HUES48 (cell line): ENCODE data around the gene RAPGEF2.
A peak's percentile ranks its signal among the peaks of the same experiment; 100 is the strongest.
"Not testable (repeated sequence)": the region's sequence is repeated elsewhere in the genome, so short reads cannot be mapped to it uniquely, and the experiment has no call there.

Source experiments
- H3K27ac ChIP-seq: one replicate; pipeline ENCODE4 v1.7.0; 2013; ENCODE audit warnings: low read depth, low read length, inconsistent platforms
- H3K27me3 ChIP-seq: 2 replicates; pipeline ENCODE4 v1.6.1; 2013; ENCODE audit warnings: mild to moderate bottlenecking, low read length; ENCODE audit not compliant: control insufficient read depth, insufficient read depth
- H3K36me3 ChIP-seq: 2 replicates; pipeline ENCODE4 v1.6.1; 2013; ENCODE audit warnings: low read length; ENCODE audit not compliant: control insufficient read depth, insufficient read depth
- H3K4me1 ChIP-seq: 2 replicates; pipeline ENCODE4 v1.6.1; 2013; ENCODE audit warnings: mild to moderate bottlenecking, low read length; ENCODE audit not compliant: control insufficient read depth, insufficient read depth
- H3K4me3 ChIP-seq: 2 replicates; pipeline ENCODE4 v1.5.1; 2013; ENCODE audit warnings: mild to moderate bottlenecking, low read depth, low read length
- H3K9ac ChIP-seq: 2 replicates; pipeline ENCODE4 v1.6.1; 2013; ENCODE audit warnings: mild to moderate bottlenecking, low read depth, low read length, moderate library complexity
- H3K9me3 ChIP-seq: 2 replicates; pipeline ENCODE4 v1.6.1; 2013; ENCODE audit warnings: low read length; ENCODE audit not compliant: control insufficient read depth, insufficient read depth

The RAPGEF2 gene

DNA sequence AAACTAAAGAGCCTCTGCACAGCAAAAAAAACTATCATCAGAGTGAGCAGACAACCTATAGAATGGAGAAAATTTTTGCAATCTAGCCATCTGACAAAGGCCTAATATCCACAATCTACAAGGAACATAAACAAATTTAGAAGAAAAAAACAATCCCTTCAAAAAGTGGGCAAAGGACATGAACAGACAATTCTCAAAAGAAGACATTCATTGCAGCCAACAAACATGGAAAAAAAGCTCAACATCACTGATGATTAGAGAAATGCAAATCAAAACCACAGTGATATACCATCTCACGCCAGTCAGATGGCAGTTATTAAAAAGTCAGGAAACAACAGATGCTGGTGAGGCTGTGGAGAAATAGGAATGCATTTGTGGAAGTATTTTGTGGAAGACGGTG, 13.2 kb downstream of the RAPGEF2 start:
- H3K27me3 ChIP-seq, H3K9me3 ChIP-seq, H3K4me1 ChIP-seq, H3K9ac ChIP-seq, H3K36me3 ChIP-seq, H3K27ac ChIP-seq, H3K4me3 ChIP-seq: not testable (repeated sequence)

DNA sequence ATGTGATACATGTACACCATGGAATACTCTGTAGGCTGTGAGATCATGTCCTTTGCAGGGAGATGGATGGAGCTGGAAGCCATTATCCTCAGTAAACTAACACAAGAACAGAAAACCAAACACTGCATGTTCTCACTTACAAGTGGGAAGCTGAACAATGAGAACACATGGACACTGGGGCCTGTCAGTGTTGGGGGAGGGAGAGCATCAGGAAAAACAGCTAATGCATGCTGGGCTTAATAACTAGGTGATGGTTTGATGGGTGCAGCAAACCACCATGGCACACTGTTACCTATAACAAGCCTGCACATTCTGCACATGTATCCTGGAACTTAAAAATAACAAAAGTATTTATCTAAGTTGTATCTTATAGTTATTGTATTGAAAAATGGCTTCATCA, 13.8 kb downstream of the RAPGEF2 start:
- H3K9ac ChIP-seq: not testable (repeated sequence)

DNA sequence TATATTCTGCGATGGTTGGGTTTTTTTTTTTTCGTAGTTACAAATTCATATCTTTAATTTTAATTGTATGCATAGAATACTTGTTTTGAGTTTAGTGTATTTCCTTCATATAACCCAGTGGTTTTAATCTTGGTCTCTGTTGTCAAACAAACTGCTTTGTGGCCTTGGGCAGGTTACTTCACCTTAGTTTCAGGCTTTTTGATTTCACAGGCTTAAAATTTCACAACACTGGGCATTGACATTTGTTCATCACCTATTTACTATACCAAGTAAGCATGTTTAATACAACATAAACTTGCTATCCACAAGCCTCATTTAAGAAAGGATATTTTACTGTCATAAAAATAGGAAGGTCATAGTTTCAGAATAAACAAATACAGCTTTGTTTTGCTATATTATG, 14.7 kb downstream of the RAPGEF2 start:
- no peaks in the 10 kb centered on the region; the same call in 1 of the 2 replicates for H3K4me1 ChIP-seq
- no peak overlapping the region for H3K9ac ChIP-seq
- H3K36me3 ChIP-seq: no peaks in the 10 kb centered on the region
- H3K27ac ChIP-seq: no peak overlapping the region
- H3K9me3 ChIP-seq: no peaks in the 10 kb centered on the region
- no peaks in the 10 kb centered on the region for H3K27me3 ChIP-seq
- H3K4me3 ChIP-seq: no peak overlapping the region

More for the DNA sequence above, 13.8 kb downstream of the RAPGEF2 start:
- not testable (repeated sequence) for H3K4me3 ChIP-seq, H3K27me3 ChIP-seq, H3K9me3 ChIP-seq, H3K36me3 ChIP-seq, H3K4me1 ChIP-seq, H3K27ac ChIP-seq

DNA sequence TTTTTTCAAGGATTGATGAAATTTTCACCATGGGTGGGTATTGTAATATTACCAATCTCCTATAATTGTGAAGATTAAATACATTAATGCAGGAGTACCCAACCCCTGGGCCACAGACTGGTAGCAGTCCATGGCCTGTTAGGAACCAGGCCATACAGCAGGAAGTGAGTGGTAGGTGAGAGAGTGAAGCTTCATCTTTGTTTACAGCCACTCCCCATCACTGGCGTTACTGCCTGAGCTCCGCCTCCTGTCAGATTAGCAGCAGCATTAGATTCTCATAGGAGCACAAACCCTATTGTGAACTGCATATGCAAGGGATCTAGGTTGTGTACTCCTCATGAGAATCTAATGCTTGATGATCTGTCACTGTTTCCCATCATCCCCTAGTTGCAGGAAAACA, 15.1 kb downstream of the RAPGEF2 start:
- H3K4me1 ChIP-seq: peaks cover 2% of the 10 kb centered on the region; the same call in 1 of the 2 replicates
- no peaks in the 10 kb centered on the region for H3K9me3 ChIP-seq
- no peaks in the 10 kb centered on the region for H3K36me3 ChIP-seq
- no peak overlapping the region for H3K9ac ChIP-seq
- H3K27ac ChIP-seq: no peak overlapping the region
- no peaks in the 10 kb centered on the region for H3K27me3 ChIP-seq
- H3K4me3 ChIP-seq: no peak overlapping the region

DNA sequence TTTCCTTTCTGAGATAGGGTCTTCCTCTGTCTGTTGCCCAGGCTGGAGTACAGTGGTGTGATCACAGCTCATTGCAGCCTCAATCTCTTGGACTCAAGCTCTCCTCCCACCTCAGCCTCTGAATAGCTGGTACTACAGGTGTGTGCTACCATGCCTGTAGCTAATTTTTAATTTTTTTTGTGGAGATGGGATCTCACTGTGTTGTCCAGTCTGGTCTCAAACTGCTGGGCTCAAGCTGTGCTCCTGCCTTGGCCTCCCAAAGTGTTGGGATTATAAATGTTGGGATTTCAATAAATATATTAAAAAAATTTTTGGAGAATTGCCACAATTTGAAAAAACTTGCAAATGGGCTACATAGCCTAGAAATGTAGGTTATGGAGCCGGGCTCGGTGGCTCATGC, 18.5 kb downstream of the RAPGEF2 start:
- Histone ChIP-seq H3K36me3 (no peaks in the 10 kb centered on the region), H3K27ac (no peak overlapping the region), H3K4me3 (no peak overlapping the region), H3K9me3 (no peaks in the 10 kb centered on the region), H3K9ac (no peak overlapping the region), H3K4me1 (peaks cover 10% of the 10 kb centered on the region; the same call in 1 of the 2 replicates), H3K27me3 (no peaks in the 10 kb centered on the region)

DNA sequence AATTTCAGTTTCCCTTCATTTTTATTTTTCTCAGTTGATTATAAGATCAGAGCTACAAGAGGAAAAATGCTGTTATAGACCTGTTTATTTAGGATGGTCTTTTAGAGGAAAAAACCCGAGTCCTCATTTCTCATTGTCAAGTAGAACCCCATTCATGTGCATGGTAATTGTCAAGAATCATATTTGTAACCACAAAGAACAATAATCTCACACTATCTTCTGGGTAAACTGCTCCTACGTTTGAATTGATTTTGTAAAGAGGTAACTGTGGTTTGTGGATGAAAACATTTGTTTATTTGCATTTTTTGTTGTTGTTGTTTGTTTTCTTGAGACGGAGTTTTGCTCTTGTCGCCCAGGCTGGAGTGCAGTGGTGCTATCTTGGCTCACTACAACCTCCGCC, 23.8 kb downstream of the RAPGEF2 start:
- H3K4me1 ChIP-seq: peaks cover 25% of the 10 kb centered on the region

DNA sequence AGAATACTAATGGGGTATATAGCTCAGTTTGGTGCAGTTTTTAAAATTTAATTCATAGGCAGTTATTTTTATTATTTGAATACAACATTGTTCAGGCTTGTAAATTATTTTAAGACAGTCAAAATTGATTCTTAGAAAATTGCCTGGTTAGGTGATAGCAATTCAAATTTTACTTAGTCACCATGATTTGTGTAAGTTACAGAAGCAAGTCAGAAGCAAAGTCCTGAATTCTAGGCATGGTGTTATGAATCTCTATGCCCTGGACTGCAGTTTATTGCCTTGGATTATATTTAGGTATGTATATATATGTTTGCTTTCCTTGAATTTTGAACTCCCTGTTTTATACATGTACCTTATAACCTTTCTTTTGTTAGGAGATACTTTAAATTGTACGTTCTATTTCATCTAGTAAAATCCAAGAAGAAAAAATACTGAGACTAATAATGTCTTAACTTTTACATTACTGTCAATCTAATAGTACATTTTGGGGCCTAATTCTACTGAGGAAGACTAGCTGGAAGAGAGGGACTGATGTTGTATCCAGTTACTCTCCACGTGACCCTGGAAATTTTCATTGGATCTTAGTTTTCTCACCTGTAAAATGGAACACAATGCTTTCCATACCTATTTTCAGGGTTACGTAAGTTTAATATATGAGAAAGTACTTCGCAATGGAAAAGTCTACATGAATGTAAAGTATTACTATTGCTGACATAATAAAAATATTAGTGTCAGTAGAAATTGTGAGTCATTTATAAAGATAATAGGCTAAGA, 25.1 kb downstream of the RAPGEF2 start:
- no peak overlapping the region for H3K27ac ChIP-seq

More for the DNA sequence above, 23.8 kb downstream of the RAPGEF2 start:
- Histone ChIP-seq H3K9me3 (no peaks in the 10 kb centered on the region), H3K36me3 (no peaks in the 10 kb centered on the region), H3K27me3 (no peaks in the 10 kb centered on the region), H3K4me3 (no peak overlapping the region), H3K9ac (no peak overlapping the region), H3K27ac (no peak overlapping the region)

DNA sequence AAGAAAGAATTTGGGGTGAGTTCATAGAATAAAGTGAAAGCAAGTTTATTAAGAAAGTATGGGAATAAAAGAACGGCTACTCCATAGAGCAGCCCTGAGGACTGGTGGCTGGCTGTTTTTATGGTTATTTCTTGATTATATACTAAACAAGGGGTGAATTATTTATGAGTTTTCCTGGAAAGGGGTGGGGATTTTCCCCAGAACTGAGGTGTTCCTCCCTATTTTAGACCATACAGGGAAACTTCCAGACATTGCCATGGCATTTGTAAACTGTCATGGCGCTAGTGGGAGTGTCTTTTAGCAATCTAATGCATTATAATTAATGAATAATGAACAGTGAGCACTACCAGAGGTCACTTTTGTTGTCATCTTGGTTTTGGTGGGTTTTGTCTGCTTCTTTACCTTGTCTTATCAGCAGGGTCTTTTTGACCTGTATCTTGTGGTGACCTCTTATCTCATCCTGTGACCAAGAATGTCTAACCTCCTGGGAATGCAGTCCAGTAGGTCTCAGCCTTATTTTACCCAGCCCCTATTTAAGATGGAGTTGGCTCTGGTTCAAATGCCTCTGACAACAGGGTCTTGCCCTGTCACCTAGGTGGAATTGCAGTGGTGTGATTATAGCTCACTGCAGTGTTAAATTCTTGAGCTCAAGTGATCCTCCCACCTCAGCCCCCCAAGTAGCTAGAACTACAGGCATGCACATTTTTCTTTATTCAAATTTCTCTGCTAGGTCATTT, 27.1 kb downstream of the RAPGEF2 start:
- H3K36me3 ChIP-seq: no peaks in the 10 kb centered on the region
- no peak overlapping the region for H3K27ac ChIP-seq
- H3K9me3 ChIP-seq: no peaks in the 10 kb centered on the region
- no peaks in the 10 kb centered on the region for H3K27me3 ChIP-seq
- peaks cover 34% of the 10 kb centered on the region for H3K4me1 ChIP-seq
- H3K4me3 ChIP-seq: no peak overlapping the region
- no peak overlapping the region for H3K9ac ChIP-seq

More for the DNA sequence above, 25.1 kb downstream of the RAPGEF2 start:
- H3K9me3 ChIP-seq: no peaks in the 10 kb centered on the region
- no peaks in the 10 kb centered on the region for H3K27me3 ChIP-seq
- H3K4me3 ChIP-seq: no peak overlapping the region
- H3K9ac ChIP-seq: no peak overlapping the region
- H3K4me1 ChIP-seq: peaks cover 36% of the 10 kb centered on the region
- no peaks in the 10 kb centered on the region for H3K36me3 ChIP-seq

DNA sequence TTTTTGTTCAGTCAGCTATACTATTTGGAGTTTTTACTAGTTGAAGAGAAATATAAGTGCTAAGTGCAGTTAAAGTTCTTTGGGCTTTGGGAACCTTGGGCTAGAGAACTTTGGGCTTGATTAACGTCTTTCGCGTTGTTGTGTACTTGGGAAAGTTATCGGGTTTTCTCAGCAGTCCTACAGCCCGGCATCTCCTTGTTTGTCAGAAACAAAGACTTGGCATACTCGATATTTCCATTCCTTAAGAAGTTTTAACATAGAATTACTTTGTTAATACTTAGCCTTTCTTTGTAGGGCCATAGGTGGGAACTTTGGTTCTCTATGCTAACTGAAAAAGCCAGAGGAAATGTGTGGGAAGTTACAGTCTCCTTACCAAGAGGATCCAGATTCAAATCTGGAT, 28.7 kb downstream of the RAPGEF2 start:
- H3K36me3 ChIP-seq: no peaks in the 10 kb centered on the region
- H3K9ac ChIP-seq: no peak overlapping the region
- H3K27ac ChIP-seq: peak overlapping the region; percentile 70
- peaks cover 33% of the 10 kb centered on the region for H3K4me1 ChIP-seq
- no peaks in the 10 kb centered on the region for H3K27me3 ChIP-seq
- no peaks in the 10 kb centered on the region for H3K9me3 ChIP-seq
- H3K4me3 ChIP-seq: peak overlapping the region; percentile 39

DNA sequence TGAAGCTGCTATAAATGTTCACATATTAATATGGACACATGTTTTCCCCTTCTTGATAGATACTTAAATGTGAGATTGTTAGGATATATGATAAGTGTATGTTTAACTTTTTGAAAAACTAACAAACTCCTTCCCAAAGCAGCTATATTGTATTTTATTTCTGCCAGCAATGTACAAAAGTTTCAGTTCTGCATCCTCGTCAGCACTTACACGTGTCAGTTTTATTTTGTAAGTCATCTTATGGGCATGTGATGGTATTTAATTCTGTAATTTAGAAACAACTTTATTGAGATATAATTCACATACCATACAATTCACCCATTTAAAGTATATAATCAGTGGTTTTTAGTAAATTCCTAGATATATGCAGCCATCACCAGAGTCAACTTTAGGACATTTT, 31.6 kb downstream of the RAPGEF2 start:
- no peak overlapping the region for H3K9ac ChIP-seq
- no peak overlapping the region for H3K27ac ChIP-seq
- no peak overlapping the region for H3K4me3 ChIP-seq
- no peaks in the 10 kb centered on the region for H3K27me3 ChIP-seq
- H3K36me3 ChIP-seq: no peaks in the 10 kb centered on the region
- H3K9me3 ChIP-seq: no peaks in the 10 kb centered on the region
- peaks cover 39% of the 10 kb centered on the region for H3K4me1 ChIP-seq

DNA sequence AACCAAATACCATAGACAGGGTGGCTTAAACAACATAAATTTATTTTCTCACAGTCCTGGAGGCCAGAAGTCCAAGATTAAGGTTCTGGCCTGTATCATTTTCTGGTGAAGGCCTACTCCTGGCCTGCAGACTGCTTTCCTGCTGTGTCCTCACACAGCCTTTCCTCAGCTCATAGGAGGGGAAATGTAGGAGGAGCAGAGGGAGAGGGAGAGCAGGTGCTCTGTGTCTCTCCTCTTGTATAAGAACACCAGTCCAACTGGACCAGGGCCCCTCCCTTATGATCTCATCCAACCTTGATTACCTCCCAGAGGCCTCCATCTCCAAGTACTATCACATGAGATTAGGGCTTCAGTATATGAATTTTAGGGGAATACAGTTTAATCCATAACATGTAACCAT, 34.3 kb downstream of the RAPGEF2 start:
- H3K27ac ChIP-seq: no peak overlapping the region
- no peaks in the 10 kb centered on the region for H3K9me3 ChIP-seq
- peaks cover 22% of the 10 kb centered on the region for H3K4me1 ChIP-seq
- no peaks in the 10 kb centered on the region for H3K36me3 ChIP-seq
- no peak overlapping the region for H3K4me3 ChIP-seq
- H3K9ac ChIP-seq: no peak overlapping the region
- H3K27me3 ChIP-seq: no peaks in the 10 kb centered on the region
